Middle frontal gyrus (tissue), 1 donor: ENCODE results near the gene TCF7L1.

Experiments used
- DNase-seq: peaks from one replicate; pipeline ENCODE4 v3.0.0-alpha.2; 2015; ENCODE audit warnings: low spot score; ENCODE audit errors: extremely low spot score

Gene TCF7L1

DNA sequence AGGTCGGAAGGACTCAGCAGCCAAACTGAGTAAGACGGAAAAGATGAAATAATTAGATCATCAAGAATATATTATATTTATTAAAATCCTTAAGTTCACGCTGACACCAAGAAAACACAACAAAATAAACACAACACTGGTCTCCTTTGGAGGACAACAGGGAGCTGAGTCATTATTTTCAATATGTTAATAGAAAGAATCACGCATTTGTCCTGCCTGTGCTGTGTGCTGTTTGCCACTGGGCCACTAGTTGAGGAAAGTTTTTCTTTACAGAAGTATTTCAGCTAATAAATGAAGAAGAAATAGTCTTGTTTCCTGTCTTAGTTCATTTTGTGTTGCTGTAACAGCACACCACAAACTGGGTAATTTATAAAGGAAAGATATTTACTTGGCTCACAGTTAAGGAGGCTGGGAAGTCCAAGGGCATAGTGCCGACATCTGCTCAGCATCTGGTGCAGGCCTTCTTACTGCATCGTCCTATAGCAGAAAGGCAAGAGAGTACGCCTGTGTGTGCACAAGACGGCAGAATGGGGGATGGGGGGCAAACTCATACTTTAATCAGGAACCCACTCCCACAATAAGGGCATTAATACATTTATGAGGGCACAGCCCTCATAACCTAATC is 88.0 kb downstream of the TCF7L1 start:
- DNase-seq, result no peak

GRCh38 chr2:85222792-85223191 is 89.6 kb downstream of the TCF7L1 start:
- no peak for DNase-seq

- DNase-seq, result no peak
Measured at GRCh38 chr2:85226783-85227182, 93.6 kb downstream of the TCF7L1 start.

DNA sequence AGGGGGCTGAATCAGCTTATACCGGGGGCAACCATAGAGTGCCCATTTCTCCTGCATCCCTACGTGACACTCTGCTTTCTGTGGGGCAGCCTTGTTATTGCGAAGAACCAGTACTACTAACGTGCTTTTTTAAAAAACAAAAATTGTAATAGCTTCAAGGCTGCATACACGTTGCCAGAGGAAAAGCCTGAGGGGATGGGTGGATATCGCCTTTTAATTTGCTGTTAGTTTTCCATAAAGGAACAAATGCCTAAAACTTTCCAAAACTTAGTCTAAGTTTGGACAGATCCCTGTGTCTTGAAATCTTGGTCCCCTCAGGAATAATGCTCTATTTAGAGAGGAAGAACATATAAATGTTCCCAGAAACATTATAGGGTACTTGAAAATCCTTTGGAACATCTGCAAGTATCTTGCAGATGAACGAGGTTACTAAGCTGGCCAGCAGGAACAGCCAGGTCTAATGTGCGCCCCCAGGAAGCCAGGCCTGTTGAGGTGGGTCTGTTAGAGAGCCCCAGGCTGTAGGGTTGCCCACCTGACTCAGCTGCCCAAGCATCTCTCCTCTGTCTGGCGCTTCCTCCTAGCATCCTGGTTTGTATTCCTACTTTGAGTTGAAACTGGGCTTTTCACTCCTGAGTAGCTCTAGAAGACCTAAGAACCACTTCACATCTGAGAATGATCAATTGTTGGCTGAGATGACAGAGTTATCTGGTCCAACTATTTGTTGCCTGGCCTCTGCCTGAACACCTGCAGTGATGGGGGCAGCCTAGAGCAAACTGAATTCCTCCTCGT is 97.7 kb downstream of the TCF7L1 start:
- DNase-seq, result no peak

DNA sequence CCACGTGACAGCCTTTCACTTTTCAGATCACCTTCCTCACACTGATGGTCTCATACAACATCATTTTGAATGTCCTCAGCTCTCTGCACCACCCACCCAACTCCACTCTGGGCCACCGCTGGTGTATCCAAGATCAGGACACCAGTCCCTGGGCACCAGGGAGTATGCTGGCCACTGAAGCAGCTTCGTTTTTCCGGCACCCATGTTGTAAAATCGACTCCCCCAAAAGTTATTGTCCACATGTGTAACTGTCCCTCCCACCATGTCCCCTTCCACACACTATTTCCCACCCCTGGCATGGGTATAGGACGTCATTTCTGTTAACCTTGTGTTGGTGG is 98.2 kb downstream of the TCF7L1 start:
- DNase-seq, result no peak

GRCh38 chr2:85231952-85232351 is 98.8 kb downstream of the TCF7L1 start:
- DNase-seq, result no peak

DNA sequence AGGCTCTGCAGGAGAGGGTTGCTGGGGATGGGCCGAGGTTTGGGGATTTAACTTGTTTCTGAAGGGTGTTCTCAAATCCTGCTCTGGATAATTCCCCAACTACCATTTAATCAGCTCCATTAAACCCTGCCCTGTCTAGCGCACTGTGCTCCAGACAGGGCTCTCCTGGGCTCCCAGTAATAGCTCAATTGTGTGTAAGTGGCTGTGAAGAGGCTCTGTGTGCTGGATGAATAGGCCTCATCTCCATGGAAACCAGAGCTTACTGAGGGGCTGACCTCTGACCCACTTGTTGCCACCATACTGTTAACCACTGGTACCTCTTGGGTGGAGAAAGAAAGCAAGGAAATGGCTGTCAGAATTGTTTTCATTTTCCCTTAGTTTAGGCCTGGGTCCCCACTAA is 101.7 kb downstream of the TCF7L1 start:
- no peak for DNase-seq

DNA sequence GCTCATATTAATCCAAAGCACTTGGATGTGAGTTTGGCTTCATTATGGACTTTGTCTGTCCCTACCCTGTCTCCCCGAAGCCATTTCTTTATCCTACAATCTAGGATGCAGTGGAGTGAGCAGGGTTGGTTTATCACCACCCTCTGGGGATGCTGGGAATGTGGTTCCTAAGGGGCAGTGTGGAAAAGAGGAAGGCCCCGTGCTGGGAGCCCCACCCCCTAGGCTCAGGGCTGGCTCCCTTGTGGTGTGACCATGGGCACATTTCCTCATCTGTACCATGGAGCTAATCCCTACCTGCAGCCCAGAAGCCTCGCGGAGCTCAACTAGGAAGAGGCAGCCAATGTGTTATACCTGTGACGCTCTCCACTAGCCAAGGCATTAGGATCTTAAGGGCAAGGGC is 102.1 kb downstream of the TCF7L1 start:
- DNase-seq, result no peak

DNA sequence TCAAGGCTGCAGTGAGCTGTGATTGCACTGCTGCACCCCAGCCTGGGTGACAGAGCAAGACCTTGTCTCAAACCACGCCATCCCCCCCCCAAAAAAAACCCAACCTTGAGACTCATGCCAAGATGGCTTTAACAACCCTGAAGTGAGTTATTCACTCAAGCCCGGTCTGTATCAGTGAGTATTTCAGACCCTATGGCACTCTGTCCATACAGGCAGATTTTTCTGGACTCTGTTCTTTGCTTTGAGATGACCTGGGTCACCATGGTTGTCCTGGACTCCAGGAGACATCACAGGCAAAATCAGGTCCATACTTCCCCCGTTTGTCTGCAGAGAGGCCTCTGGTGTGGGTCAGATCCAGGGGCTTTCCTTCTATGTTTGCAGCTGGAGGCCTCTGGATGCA is 102.9 kb downstream of the TCF7L1 start:
- DNase-seq, result no peak

GRCh38 chr2:85237849-85238565 is 104.8 kb downstream of the TCF7L1 start:
- DNase-seq, result no peak

GRCh38 chr2:85238607-85239006 is 105.4 kb downstream of the TCF7L1 start:
- DNase-seq, result no peak

- no peak for DNase-seq
Measured at GRCh38 chr2:85239102-85239501, 105.9 kb downstream of the TCF7L1 start.

DNA sequence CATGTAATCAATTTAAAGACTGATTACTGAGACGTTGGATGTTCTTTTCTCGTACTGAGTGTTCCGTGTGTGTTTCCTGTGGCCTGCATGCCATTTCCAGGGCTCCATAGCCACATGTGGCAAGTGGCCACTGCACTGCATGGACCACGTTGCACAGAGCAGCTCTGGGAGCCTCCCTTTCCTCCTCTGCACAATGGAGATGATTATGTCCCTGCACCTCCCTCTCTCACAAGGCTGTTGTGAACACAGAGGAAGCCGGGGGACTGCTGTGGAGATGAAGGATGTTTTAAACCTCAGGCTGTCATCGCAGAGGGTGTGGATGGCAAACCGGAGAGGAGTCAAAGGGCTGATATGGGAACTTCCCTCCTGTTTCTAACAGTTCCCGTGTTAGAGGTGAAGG is 106.9 kb downstream of the TCF7L1 start:
- DNase-seq, result no peak

- DNase-seq, result no peak
Measured at GRCh38 chr2:85242321-85242720, 109.1 kb downstream of the TCF7L1 start.

- no peak for DNase-seq
Measured at GRCh38 chr2:85243101-85244072, 110.2 kb downstream of the TCF7L1 start.

DNA sequence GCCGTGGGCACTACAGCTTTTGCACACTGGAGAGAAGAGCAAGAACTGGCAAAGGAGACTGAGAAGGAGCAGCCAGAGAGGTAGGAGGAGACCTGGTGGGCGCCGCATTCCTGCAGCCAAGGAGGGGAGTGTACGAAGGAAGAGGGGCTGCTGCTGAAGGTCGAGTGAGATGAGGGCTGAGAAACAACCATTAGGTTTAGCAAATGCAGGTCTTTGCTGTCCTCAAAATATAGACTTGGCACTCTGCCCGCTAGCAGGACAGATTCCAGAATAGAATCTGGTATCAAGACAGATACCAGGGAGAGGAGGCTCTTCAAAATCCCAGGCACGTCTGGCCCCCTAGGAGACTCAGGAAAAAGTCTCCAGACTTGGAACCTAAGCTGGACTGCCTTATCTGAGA is 111.6 kb downstream of the TCF7L1 start:
- DNase-seq, result no peak

GRCh38 chr2:85245891-85246290 is 112.7 kb downstream of the TCF7L1 start:
- DNase-seq, result no peak

- DNase-seq, result no peak
Measured at GRCh38 chr2:85246348-85246747, 113.2 kb downstream of the TCF7L1 start.

DNA sequence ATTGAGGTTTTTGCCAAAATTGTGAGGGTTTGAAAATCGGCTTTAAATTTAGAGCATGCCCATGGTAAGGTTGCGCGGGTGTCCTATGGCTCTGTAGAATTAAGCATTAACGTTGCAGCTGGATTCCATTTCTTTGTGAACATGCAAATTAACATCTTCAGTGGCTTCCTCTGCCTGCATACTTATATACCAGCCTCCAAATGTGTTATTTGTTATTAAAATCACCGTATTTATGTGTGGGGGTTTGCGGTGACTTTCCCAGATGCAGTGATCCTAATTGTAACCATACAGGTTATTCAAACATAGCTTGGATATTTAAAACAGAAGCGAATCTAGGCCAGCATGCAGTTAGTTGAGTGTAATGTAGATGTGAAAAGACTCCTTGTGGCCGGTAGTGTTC is 114.4 kb downstream of the TCF7L1 start:
- no peak for DNase-seq

DNA sequence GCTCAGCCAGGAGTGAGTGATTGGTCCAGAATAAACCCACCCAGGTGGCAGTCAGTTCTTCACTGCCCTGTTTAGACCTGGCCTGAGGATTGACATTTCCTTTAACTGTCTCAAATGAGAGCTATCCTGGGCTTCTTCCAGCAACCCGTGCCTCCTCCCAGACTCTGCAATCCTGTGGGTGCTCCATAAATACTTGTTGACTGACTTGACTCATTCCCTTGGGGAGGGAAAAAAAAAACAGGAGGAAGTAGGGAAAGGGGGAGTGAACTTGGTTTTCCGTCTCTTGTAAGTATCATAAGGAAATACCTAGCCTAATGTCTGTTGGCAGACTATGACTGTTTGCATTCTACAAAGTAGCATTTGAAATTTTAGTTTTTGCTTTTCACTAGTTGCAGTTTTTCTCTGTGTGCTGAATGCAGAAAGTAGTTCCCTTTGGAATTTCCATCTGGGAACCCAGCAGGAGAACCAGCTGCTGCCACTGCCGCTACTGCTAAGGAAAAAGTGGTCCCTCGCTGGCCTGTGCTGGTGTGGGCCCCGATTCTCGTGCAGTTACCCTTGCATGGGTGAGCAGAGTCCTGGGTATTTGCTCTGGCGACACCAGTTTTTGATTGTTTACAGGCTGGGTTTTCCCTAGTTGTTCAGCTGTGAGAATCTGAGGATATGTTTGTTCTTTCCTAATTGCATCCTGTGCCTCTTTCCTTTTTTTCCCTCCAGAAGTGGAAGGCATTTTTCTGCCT is 115.7 kb downstream of the TCF7L1 start:
- no peak for DNase-seq

GRCh38 chr2:85250045-85250444 is 116.9 kb downstream of the TCF7L1 start:
- DNase-seq, result no peak
